Measurements from ENCODE around the gene SLC35F1. TPM values are rescaled to one million over a fixed set of nuclear protein-coding genes. Genes with fewer than 3 reads are reported as not detected.

Gene SLC35F1
- total and polyA plus RNA-seq, 4 donors = 0.01 to 0.09 (median 0.08) TPM; not detected in 1

DNA sequence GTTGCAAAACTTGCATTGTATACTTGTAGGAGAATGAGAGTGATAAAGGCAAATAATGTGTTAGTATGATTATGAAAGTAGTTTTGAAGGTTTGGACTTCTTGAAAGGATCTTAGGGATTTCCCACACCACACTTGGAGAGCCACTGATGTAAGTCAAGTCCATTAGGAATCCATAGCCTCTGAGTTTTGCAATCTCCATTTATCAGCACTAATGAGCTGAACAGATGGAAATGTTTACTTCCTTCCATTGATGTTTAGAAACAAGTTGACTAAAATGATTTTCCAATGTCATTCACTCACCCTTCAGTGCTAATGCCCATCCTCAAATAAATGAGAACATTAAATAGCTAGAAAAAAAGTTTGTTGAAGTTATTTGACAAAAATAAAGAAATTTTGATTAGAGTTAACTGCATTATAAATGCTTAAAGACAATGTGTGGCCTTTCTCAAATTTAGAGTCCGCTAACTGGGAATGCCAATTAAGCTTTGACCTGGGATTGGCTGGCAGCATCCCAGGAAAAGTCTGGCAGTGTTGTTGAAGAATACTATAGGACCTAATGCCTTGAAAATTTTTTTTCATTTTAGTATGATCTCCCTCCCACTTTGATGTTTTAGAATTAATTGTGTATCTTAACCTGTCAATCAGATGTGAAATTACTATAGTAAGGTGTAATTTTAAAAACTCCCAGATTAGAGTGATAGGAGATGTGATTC lies 68.0 kb downstream of the SLC35F1 start:
- Histone ChIP-seq H3K4me1 (ENCODE audit: control insufficient read depth in 4 of 4, insufficient read depth in 4 of 4, low read length in 3 of 4) (no peaks in the 10 kb centered on the region), H3K4me3 (ENCODE audit: low read depth in 1 of 3, low read length in 3 of 3) (no peak overlapping the region), H3K9me3 (ENCODE audit: control insufficient read depth in 4 of 4, low read length in 3 of 4) (peaks cover 0 to 3% (median 0%) of the 10 kb centered on the region in 4 donors), H3K9ac (ENCODE audit: low read depth in 1 of 2, low read length in 2 of 2) (no peak overlapping the region), H3K36me3 (ENCODE audit: control insufficient read depth in 4 of 4, insufficient read depth in 3 of 4, low read depth in 1 of 4, low read length in 3 of 4) (no peaks in the 10 kb centered on the region), H3K27ac (ENCODE audit: low read depth in 1 of 2, low read length in 2 of 2) (no peak overlapping the region), H3K27me3 (ENCODE audit: control insufficient read depth in 4 of 4, insufficient read depth in 4 of 4, low read length in 3 of 4) (peaks cover 0 to 7% (median 1%) of the 10 kb centered on the region in 4 donors)
- TF ChIP-seq HNF4A (conservative IDR thresholded peaks at IDR 0.05) = no peak
- no peak for TF ChIP-seq NR2F2 (IDR thresholded peaks at IDR 0.05)
- TF ChIP-seq, protein P1, sequence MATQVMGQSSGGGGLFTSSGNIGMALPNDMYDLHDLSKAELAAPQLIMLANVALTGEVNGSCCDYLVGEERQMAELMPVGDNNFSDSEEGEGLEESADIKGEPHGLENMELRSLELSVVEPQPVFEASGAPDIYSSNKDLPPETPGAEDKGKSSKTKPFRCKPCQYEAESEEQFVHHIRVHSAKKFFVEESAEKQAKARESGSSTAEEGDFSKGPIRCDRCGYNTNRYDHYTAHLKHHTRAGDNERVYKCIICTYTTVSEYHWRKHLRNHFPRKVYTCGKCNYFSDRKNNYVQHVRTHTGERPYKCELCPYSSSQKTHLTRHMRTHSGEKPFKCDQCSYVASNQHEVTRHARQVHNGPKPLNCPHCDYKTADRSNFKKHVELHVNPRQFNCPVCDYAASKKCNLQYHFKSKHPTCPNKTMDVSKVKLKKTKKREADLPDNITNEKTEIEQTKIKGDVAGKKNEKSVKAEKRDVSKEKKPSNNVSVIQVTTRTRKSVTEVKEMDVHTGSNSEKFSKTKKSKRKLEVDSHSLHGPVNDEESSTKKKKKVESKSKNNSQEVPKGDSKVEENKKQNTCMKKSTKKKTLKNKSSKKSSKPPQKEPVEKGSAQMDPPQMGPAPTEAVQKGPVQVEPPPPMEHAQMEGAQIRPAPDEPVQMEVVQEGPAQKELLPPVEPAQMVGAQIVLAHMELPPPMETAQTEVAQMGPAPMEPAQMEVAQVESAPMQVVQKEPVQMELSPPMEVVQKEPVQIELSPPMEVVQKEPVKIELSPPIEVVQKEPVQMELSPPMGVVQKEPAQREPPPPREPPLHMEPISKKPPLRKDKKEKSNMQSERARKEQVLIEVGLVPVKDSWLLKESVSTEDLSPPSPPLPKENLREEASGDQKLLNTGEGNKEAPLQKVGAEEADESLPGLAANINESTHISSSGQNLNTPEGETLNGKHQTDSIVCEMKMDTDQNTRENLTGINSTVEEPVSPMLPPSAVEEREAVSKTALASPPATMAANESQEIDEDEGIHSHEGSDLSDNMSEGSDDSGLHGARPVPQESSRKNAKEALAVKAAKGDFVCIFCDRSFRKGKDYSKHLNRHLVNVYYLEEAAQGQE (IDR thresholded peaks at IDR 0.05) = no peak
- no peak for TF ChIP-seq YY1 (IDR thresholded peaks at IDR 0.05)
- TF ChIP-seq RXRA (IDR thresholded peaks at IDR 0.05) = no peak
- TF ChIP-seq, protein P2, sequence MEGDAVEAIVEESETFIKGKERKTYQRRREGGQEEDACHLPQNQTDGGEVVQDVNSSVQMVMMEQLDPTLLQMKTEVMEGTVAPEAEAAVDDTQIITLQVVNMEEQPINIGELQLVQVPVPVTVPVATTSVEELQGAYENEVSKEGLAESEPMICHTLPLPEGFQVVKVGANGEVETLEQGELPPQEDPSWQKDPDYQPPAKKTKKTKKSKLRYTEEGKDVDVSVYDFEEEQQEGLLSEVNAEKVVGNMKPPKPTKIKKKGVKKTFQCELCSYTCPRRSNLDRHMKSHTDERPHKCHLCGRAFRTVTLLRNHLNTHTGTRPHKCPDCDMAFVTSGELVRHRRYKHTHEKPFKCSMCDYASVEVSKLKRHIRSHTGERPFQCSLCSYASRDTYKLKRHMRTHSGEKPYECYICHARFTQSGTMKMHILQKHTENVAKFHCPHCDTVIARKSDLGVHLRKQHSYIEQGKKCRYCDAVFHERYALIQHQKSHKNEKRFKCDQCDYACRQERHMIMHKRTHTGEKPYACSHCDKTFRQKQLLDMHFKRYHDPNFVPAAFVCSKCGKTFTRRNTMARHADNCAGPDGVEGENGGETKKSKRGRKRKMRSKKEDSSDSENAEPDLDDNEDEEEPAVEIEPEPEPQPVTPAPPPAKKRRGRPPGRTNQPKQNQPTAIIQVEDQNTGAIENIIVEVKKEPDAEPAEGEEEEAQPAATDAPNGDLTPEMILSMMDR (IDR thresholded peaks at IDR 0.05; ENCODE audit: low read depth, low read length, missing input control) = no peak
- TF ChIP-seq, protein P3, sequence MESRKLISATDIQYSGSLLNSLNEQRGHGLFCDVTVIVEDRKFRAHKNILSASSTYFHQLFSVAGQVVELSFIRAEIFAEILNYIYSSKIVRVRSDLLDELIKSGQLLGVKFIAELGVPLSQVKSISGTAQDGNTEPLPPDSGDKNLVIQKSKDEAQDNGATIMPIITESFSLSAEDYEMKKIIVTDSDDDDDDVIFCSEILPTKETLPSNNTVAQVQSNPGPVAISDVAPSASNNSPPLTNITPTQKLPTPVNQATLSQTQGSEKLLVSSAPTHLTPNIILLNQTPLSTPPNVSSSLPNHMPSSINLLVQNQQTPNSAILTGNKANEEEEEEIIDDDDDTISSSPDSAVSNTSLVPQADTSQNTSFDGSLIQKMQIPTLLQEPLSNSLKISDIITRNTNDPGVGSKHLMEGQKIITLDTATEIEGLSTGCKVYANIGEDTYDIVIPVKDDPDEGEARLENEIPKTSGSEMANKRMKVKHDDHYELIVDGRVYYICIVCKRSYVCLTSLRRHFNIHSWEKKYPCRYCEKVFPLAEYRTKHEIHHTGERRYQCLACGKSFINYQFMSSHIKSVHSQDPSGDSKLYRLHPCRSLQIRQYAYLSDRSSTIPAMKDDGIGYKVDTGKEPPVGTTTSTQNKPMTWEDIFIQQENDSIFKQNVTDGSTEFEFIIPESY (IDR thresholded peaks at IDR 0.05) = no peak
- TF ChIP-seq EGR1 (IDR thresholded peaks at IDR 0.05; ENCODE audit: low read depth in 2 of 2) = no peak
- no peak for DNase-seq (ENCODE audit: low spot score)
- 71% methylated on average over 1 of the region's 1 CpG for WGBS

DNA sequence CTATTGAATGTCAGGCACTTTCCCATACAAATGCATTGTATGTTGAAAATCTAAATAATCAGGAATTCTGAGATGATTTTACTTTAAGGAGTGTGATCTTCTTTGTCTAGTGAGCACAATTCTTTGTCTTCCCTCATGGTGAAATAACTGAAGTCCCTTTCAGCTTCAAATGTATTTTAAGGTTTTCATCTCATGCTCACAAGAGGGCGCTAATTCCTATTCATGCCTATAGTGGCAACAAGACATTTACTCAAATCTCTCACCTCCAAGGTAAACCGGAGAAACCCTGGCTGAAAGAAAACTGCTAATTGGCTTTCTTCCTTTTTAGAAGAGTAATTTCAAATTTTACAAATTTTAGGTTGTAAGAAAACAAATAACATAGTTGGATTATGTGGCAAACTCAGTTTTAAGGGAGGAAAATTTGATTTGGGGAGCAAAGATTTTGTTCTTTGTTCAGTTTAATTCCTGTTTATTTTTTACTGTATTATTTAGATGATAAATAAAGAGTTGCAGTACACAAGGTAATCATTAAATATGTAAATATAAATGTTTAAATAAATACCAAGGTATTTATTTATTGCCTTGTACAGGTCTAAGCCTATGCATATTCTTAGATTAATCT lies 69.1 kb downstream of the SLC35F1 start:
- 6% methylated on average over 2 of the region's 2 CpGs for WGBS
- no peaks in the 10 kb centered on the region for H3K36me3 ChIP-seq (ENCODE audit: control insufficient read depth in 4 of 4, insufficient read depth in 3 of 4, low read depth in 1 of 4, low read length in 3 of 4)
- H3K4me3 ChIP-seq (ENCODE audit: low read depth in 1 of 3, low read length in 3 of 3) = no peak overlapping the region
- peaks cover 0 to 3% (median 0%) of the 10 kb centered on the region in 4 donors for H3K9me3 ChIP-seq (ENCODE audit: control insufficient read depth in 4 of 4, low read length in 3 of 4)
- no peaks in the 10 kb centered on the region for H3K4me1 ChIP-seq (ENCODE audit: control insufficient read depth in 4 of 4, insufficient read depth in 4 of 4, low read length in 3 of 4)
- H3K27ac ChIP-seq (ENCODE audit: low read depth in 1 of 2, low read length in 2 of 2) = no peak overlapping the region
- TF ChIP-seq RAD21 (IDR thresholded peaks at IDR 0.05) = peak; percentile 71 to 83
- TF ChIP-seq, protein P2 (IDR thresholded peaks at IDR 0.05; ENCODE audit: low read depth, low read length, missing input control) = peak; percentile 40
- no peak for TF ChIP-seq HNF4G (IDR thresholded peaks at IDR 0.05)
- peaks cover 0 to 7% (median 1%) of the 10 kb centered on the region in 4 donors for H3K27me3 ChIP-seq (ENCODE audit: control insufficient read depth in 4 of 4, insufficient read depth in 4 of 4, low read length in 3 of 4)
- no peak overlapping the region for H3K9ac ChIP-seq (ENCODE audit: low read depth in 1 of 2, low read length in 2 of 2)
- no peak for DNase-seq (ENCODE audit: low spot score)

Measured in liver (tissue), 9 donors.